HG02870 (cell line): ENCODE measurements around the gene IQCE.
"Not testable (repeated sequence)": the region's sequence is repeated elsewhere in the genome, so short reads cannot be mapped to it uniquely, and the experiment has no call there.

Source experiments
- ATAC-seq: cut with Tn5 transposase; IDR thresholded peaks from one replicate; pipeline ENCODE4 v1.9.1; 2021; ENCODE audit warnings: mild to moderate bottlenecking, moderate library complexity; ENCODE audit not compliant: unreplicated experiment

The IQCE gene

DNA sequence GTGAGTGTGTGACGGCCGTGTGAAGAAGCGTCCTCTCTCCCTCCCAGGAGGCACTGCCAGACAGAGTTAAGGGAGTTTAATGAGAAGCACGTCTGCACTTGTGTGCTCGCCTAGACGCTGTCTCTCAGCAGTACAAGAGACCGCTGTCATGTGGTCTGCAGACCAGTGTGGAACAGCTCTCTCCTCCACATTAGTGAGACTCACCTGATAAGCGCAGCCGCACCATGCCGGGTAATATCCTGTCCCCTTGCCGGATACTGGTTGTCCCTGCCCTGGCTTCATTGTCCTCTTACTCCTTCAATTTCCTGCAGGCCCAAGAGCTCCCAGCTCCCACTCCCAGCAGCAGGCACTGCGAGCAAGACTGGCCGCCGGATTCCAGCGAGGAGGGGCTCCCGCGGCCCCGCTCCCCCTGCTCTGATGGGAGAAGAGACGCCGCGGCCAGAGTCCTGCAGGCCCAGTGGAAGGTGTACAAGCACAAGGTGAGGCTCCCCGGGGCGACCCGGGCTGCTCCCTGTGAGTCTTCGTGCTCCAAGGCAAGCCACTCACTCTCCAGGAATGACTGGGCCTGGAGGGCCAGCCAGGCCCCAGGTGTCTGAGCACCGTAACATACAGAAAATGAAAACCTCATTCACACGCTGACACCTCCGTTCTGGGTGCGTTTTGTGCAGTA is 39.5 kb downstream of the IQCE start:
- no peak for ATAC-seq

DNA sequence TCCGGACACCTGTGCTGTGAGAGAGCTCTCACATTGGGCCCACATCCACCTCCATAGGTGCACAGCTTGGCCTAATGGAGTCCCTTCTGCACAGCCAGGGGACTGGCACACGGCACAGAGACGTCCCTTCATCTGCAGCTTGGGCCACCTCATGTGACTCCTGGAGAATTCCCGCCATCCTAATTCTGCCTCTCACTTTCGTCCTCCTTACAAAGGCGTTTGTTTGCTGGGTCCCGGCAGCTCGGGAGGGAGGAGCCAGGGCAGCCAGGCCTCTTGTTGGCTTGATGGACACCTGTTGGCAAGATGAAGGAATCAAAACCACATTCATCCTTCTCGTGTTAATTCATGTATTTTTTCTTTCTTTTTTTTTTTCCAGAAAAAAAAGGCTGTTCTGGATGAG is 42.3 kb downstream of the IQCE start:
- ATAC-seq = no peak

DNA sequence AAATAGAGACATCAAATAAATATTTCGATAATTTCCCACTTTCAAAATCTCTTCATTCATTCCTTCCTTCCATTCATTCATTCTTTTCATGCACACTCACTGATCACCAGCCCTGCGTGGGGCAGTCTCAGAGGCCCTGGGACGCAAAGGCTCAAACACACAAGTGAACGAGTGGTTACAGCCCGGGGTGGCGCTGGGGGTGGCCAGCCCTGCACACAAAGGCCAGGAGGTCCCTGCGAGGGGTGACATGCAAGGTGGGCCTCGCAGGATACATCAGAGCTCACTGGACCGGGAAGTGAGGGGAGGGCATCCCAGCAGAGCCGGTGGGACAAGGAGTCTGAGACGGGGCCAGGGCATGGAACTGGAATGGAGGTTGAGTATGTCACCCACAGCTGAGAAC is 43.1 kb downstream of the IQCE start:
- ATAC-seq = no peak

DNA sequence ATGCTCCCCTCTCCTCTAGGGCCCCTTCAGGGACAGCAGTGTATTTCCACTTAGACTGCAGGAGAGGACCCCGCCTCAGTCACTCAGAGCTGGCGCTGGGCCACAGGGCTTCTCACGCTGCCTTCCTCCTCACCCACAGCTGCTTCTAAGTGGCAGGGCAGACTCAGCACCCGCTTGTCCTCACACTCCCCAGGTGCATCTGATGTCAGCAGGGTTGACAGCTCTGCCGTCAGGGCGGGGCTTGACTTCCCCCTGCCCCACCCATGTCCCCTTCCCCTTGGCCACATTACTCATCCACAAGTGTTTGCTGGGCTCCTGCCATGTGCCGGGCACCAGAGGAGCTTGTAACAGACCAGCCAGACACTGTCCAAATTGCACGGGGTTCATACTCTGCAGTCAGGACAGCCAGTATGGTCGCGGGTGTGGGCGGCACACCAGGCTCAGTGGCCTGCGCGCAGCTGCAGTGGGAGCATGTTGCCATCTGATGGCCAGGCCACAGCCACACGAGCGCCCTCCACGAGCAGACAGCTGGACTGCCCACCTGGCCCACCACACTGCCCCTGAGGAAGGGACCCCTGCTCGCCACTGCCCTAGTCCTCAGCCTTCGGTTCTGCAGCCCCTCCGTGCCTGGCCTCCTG is 43.7 kb downstream of the IQCE start:
- no peak for ATAC-seq

DNA sequence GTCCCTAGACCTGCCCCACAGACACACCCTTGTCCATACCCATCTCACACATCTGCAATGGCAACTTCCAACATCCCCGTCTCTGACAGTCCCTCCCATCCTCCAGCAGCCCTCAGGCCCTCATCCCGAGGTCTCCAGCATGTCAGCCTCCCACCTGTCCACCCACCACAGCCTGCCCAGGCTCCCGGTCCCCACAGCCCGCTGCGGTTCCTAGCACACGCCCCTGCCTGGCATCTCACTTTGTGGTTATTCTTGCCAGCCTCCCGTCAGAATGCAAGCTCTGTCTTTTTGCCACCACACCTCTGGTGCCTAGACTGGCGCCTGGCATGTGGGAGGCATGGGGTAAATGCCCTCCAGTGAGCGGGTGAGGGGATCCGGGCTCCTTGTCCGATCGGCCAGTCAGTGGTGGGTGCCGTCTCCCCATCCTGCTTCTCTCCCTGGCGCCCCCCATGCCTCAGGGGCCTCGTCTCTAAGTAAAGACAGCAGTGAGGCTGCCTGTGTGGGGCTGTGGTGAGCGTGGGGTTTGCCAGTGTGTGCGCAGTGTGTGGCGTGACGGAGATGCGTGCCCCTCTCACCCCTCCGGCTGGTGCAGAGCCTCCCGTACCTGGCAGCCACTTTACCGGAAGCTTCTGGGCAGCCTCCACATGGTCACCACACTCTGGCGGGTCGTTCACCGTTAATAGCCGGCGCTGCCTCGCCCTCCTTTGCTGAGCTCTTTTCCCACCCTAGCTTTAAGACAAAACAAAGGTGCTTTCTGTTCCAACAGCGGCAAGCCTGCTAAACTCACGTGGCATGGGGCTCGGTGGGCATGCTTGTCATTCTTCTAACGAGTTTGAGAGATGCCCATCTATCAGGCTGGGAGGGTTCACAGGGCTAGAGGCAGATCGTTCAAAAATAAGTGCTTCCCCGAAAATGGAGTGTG is 44.5 kb downstream of the IQCE start:
- no peak for ATAC-seq

DNA sequence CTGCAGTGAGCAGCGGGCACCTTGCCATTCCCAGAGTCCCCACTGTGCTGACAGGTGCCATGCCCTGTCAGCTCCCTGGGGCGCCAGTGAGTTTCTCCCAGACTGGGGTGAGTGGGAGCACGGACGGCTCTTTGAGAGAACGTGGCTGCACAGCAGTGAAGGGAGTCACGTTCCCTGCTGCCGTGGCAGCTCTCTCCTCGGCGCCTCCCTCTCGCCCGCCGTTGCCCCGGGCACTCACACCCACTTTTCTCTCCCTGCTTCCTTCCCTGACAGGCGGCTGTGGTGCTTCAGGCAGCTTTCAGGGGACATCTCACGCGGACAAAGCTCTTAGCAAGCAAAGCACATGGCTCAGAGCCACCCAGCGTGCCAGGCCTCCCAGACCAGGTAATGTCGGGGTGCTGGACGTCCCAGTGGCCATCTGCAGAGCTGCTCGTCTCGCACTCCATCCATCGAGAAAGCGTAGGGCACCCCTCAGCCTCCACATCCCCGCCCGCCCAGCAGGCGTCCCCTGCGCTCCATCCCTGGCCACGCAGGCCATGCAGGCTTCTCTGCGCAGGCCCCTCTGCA is 45.9 kb downstream of the IQCE start:
- ATAC-seq = no peak

DNA sequence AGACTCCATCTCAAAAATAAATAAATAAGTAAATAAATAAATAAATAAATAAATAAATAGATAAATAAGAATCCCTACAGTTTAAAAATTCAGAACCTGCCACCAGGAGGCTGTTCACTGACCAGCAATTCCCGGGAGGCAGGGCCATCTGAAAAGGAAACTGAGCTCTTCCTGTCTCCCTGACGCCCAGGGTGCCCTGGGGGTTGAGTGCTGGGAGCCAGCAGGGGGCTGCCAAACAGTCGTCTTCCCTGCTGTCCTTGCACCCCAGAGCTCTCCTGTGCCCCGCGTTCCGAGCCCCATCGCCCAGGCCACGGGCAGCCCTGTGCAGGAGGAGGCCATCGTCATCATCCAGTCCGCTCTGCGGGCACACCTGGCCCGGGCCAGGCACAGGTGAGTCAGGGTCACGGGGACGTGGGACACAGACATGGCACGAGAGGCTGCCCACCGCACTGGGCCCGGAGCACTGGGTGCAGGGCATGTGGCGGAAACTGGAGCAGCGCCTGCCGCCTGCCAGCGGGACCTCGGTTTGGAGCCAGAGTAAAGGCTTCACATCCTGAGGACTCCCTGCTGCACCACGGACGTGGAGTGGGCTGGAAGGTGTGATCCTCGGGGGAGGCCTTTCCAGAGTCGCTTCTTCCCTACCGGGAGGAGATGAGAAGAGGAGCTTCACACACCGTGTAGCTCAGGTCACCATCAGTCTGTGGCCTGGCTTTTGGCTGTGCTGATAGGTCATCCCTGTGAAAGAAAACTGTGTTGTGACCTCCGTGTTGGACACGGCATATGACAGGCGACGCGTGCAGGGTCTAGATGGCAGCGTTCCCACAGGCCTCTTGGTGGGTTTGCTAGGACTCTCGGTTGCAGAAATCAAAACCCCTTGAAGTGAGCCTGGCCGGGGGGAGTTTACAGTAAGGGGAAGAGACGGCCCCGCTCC is 47.1 kb downstream of the IQCE start:
- no peak for ATAC-seq

DNA sequence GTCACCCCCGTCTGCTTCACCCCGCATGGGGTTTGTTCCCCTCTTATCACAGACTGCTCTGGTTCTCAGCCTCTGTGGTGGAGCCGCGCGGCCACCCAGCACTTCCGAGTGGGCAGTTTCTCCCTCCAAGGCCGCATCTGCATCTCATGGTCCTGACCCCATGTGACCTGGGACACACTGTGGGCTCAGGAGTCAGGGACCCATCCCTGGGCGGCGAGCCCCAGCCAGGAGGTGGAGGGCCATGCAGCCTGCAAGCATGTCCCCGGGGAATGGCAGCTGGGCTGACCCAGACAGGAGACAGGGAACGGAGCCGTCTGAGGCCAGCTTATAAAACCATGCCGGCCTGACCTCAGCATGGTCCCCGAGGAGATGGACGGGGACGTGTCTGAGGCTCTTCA is 47.8 kb downstream of the IQCE start:
- ATAC-seq = no peak

DNA sequence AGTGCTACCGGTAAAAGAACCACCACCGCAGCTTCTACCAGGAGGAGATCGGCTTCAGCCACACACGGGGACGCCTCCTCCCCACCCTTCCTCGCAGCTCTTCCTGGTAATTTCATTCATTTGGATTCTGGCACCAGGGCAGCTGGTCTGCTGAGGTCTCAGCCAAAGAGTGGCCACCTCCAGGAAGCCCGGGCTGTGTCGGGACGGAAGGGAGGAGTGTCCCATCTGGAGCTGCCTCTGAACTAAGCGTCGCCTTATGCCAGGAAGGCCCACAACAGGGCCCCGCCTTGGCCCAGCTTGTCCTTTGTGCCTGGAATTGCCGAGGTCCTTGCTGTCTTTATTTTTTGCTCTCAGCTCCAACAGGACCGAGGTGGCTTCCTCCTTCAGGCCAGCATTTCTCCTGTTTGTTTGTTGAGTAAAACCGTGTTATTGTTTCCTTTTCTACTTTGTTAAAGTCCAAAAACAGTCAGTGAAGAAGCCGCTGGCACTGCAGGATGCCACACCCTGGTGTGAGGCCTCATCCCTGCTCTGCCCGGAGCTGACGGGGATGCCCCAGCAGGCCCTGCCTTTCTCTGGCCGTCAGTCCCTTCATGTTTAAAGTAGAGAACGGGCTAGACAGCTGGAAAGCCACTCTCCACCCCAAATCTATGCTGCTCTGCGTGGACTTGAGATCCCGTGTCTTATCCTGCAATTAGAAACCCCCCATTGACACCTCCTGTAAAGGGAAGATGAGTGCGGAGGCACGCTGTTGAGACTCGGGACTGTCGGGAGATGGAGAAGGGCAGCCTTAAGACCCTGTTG is 48.5 kb downstream of the IQCE start:
- ATAC-seq = no peak

DNA sequence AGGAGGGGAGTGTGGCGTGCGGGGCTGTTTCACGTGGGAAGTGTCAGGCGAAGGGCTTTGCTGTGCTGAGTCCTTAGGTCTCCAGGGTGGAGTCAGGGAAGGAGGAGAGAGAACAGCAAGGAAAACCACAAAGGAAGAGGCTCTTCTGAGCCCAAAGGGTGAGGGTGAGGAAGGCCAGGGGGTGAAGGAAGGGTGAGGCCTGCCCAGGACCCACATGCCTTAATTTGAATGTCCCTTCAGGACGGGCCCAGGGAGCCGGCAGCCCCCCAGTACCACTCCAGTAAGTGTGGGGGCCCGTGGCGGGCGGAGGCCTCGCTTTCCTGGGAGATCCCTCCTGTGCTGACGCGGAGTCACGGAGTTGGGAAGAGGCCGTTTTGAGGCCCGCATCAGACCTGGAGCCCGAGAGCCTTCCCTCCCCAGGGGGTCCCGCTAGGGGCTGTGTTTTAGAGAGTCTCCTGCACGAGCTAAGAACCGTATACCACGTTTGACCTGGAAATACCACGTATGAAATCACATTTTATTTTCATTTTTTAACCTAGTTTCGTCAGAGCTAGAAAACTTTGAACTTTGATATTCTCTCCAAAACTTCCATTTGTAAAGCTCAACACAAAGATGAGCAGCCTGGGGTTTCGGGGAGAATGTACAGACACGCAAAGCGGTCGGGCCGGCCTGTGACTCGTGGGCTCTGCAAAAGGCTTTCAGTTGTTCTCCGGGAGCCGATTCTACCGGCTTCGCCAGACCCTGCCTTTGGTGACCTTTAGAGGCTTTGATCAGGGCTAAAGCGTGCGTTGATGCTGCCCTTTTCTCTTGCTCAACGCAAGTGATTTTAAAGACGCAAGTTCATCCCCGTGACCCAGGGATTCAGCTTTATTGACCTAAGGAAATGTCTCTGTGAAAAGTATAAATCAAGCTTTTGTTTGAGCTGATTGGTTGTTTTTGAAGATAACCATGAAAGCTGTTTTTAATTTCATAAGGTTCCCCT is 49.4 kb downstream of the IQCE start:
- ATAC-seq = no peak

DNA sequence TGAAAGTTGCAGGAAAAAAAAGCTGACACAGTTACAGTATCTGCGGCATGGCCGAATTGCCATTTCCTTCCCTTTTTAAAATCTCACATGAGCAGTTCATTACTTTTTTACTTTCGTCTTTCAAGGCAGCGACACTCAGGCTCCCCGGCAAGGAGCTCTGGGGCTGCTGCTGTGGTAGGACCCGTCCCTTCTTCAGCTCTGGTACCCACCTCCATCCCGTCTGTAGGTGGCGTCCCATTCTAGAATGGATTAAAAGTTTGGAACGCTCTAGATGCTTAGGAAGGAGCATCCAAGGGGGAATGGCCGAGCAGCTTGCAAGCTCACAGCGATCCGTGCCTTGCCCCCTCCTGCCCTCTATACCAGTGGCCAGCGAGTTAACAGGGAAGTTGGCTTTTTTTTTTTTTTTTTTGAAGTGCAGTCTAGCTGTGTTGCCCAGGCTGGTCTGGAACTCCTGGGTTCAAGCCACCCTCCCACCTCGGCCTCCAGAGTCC is 50.2 kb downstream of the IQCE start:
- no peak for ATAC-seq

DNA sequence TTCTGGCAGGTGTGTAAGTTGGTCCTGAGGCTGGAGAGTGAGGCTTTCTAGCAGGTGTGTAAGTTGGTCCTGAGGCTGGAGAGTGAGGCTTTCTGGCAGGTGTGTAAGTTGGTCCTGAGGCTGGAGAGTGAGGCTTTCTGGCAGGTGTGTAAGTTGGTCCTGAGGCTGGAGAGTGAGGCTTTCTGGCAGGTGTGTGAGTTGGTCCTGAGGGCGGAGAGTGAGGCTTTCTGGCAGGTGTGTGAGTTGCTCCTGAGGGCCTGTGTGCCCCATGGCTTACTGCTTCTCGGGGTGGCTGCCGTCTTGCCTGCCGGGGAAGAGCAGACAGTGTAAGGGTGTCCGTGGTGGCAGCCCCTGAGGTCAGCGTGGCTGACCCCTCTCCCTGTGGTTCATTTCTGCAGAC is 50.9 kb downstream of the IQCE start:
- ATAC-seq = not testable (repeated sequence)

DNA sequence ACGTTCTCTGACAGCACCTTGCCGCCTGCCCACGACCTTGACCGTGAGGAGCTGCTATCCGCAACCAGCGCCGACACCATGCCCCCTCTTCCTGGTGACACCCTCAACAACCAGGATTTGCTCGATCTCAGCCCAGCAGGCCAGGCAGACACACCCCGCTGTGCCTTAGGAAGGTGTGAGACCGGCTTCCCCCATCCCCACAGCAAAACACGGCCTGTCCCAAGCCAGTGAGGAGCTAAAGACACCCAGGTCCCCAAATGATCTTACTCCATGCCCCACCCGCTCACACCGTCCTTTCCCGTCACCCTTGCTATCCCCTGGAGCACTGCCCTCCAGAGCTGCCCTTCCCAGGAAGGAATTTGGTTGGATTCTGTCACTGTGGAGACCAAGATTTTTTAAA is 51.7 kb downstream of the IQCE start:
- no peak for ATAC-seq

DNA sequence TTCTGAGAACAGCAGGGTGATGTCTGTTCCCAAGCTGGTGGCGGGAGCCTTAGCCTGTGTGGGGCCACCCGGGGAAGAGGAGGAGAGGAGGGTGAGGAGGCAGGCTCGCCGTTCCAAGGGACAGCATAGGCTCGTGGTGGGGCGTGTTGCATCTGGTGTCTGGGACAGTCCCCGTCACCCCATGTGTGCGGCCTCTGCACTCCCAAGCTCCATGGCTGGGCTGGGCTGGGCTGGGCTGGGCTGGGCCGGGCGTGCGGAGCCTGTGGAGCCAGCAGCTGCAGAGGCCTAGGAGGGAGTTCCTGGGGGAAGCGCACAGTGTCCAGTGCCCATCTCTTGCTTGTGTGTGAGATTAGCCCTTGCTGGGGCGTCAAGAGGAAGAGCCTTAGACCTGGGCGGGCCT is 52.1 kb downstream of the IQCE start:
- no peak for ATAC-seq

DNA sequence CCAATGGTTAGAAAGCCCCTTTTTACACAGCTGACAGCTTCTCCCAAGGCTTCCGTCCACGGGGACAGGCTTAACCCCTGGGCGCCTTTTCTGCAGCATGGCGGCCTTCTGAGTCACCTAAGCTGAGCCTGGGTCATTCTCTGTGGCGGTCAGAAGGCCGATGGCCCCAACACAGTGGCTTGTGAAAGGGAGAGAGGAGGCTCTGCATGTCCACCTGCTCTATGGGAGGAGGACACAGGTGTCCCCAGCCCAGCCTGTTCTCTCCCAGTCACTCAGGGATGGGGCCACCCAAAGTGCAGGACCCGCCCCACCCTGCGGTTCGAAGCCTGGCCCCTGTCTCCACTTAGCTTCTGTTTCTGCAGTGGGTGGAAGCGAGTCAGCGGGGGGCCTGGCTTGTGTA is 52.6 kb downstream of the IQCE start:
- ATAC-seq = no peak

DNA sequence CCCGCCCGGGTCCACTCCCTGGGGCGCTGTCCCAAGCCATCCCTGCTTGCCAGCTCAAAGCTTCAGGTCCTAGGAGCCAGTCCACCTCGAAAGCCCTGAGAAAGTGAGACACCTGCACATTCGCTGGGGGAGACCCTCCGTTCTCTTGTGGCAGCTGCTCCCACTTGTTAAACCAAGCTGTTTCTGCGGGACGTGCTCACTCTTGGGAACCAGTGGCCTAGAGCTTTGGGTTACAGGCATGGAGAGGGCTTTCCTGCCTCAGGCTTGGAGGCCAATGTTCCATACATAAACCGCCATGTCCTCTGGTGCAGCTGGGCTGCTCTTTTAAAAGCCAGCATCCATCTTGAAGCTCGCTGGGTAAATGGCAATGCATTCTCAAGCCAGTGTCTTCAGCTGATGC is 53.1 kb downstream of the IQCE start:
- ATAC-seq = no peak

DNA sequence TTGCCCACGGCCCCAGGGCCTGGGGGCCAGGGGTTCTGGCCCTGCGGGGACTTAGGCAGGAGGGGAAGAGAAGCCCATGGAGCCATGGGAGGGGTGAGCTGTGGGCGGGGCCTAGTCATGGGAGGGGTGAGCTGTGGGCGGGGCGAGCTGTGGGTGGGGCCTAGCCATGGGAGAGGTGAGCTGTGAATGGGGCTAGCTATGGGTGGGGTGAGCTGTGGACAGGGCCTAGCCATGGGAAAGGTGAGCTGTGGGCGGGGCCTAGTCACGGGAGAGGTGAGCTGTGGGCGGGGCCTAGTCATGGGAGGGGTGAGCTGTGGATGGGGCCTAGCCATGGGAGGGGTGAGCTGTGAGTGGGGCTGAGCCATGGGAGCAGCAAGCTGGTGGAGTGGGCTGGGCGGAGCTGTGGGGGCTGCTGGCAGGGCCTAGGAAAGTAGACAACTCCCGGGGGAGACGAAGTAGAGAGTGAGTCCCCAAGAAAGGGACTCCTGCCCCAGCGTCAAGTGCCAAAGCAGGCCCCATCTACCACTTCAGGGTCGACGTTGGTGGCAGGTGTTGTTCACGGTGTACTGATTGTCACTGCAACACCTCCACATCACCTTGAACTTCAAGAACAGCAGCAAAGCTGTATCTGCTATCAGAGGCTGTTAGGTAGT is 53.8 kb downstream of the IQCE start:
- ATAC-seq = no peak
